ENCODE data around the gene STOML1.

The STOML1 gene

DNA sequence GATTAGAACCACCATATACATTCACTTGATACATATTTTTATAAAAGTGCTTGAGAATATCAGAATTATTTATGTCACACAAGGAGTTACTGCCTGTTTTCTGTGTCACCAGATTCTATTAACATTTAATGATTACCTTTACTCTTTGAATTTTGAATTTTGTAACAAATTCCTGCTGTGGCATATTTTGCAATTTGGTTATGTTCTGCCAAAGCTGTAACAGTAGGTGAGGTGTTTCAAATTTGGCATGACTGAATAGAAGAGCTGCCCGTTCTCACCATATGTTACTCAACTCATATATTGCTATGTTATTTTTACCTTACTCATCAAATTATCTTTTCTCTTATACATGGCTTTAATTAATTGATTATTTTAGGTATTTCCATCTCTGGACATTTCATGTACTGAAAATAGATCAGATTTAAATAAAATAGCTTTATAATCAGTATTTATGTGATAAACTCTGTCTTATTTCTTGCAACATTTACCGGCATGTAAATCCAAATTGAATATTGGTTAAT, 21.3 kb upstream of the STOML1 start:
- DNase-seq, result no peak

DNA sequence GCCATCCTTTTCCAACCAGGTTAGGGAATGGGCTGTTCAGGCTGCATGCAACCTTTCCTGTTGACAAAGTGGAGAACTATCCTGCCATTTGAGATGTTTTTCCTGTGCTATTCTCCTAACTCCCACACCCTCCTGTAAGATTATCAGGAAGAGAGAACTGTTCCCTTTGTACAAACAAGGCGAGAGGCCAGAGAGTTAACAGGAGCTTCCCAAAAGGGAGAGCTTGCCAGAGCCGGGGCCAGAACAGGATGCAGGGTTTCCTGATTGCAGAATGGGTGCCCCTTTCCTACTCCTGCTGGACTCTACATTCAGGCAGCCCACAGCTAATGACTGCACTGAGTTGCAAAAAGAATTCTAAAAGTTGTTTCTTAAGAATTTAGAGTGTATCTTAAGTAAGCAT, 19.5 kb upstream of the STOML1 start:
- no peak for DNase-seq

DNA sequence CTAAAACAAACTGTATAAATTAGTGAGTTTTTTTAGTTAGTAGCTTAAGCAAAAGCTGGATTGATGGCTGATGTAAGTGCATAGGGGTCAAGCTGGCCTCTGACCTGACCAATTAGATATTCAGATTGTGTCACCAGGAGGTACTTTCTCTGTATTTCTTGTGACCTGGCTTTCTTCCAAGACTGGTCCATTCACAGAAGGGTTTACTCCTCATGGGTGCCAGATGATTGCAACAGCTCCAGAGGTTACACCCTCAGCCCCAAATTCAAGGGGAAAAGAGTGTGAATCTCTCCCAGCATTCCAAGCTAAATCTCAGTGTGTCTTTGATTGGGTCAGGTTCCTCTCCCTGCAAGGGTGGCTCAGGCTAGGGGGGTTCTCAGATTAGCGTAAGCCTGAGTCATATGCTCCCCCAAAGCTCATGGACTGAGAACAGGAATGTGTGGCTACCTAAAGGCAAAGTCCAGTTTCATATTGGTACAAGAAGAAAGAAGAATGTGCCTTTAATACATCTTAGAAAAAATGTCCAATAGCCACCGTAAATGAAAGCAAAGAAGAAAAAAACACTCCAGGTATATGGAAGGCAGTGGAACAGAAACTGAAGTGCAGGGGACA, 18.9 kb upstream of the STOML1 start:
- DNase-seq, result no peak

GRCh38 chr15:74008901-74009300, 16.8 kb upstream of the STOML1 start:
- DNase-seq, result no peak

DNA sequence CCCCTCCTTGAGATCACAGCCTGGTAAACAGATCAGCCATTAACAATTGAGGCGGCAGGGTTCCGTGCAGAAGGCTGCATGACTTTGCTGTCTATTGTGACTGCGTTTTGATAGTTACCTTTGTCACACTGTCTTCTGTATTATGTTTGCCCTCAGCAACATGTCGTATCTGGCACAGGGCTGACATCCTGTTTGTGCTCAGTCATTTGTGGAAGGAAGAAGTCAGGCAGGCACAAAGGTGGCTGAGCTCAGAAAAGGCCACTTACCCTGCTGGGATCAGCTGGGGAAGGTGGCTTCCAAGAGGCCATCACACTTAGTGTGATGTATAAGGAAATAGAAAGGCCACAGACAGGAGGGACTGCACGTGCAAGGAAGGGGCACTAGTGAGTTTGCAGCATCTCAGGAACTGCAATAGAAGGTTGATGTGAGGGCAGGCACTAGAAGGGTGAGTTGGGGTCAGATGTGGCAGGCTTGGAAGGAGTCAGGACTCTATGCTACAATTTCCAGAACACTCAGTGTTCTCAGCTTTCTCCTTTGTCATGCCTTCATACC, 15.8 kb upstream of the STOML1 start:
- no peak for DNase-seq

- DNase-seq, result no peak
Observed at GRCh38 chr15:74006774-74007639, 14.9 kb upstream of the STOML1 start.

- DNase-seq, result no peak
Observed at GRCh38 chr15:73997986-73998385, 5.9 kb upstream of the STOML1 start.

DNA sequence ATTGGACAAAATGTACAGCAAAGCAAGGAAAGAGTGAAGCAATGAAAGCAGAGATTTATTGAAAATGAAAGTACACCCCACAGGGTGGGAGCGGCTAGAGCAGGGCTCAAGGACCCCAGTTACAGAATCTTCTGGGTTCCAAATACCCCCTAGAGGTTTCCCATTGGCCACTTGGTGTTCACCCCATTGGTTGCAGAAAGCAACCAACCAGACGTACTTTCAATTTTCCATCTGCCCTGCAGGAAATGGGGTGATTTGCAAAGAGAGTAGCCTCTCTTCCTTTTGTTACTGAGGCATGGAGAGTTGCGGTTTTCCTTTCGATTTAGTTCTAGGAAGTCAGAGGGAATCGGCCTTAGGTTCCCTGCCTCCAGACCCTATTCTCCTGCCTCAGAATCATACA, 4.8 kb upstream of the STOML1 start:
- DNase-seq, result no peak

GRCh38 chr15:73996267-73996666, 4.2 kb upstream of the STOML1 start:
- DNase-seq, result no peak

GRCh38 chr15:73994912-73995622, 3.0 kb upstream of the STOML1 start:
- no peak for DNase-seq

- peak; percentile 98 for DNase-seq
Observed at GRCh38 chr15:73994413-73994883, 2.4 kb upstream of the STOML1 start, which contains the start of gene PML. Gene PML, plus strand, starts transcription at chr15:73994716. Its CDS starts 97 bp downstream, at chr15:73994813.

DNA sequence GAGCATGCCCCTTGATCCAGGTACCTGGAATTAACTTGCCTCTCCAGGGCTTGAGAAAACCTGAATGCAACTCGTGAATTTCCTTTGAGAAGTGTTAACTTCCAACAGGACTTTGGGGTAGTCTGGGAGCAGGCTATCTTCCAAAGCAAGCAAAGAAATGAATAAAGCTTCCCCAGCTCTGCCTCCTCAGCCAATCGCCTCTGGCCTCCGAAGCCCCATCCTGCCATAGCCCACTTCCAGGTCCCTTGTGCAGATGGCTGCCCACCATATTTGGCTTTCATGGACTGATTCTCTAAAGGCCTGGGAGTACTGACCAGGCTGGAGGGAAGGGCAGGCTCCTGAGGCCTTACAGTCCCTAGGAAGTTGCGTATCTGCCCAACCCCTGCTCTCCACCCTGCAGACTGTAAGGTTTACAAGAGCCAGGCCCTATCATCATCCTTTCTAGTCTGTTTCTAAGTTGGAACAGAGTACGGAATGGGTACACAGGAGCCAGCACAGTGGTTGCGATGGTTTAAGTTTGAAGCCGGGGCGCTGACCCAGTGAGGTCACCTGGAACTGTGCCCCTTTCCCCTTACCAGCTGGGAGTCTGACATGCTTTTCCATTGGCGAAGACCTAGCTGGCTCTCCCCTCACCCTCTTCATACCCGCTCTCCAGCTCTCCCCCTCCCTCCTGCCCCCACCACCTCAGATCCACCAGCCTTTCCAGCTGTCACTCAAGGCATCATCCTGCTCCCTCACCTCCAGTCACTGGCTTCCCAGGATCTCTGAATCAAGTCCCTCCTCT, 1.3 kb upstream of the STOML1 start:
- no peak for DNase-seq

- no peak for DNase-seq
Observed at GRCh38 chr15:73992594-73992898, 451 bp upstream of the STOML1 start.

GRCh38 chr15:73991260-73991659, 835 bp downstream of the STOML1 start:
- DNase-seq, result peak; percentile 74

DNA sequence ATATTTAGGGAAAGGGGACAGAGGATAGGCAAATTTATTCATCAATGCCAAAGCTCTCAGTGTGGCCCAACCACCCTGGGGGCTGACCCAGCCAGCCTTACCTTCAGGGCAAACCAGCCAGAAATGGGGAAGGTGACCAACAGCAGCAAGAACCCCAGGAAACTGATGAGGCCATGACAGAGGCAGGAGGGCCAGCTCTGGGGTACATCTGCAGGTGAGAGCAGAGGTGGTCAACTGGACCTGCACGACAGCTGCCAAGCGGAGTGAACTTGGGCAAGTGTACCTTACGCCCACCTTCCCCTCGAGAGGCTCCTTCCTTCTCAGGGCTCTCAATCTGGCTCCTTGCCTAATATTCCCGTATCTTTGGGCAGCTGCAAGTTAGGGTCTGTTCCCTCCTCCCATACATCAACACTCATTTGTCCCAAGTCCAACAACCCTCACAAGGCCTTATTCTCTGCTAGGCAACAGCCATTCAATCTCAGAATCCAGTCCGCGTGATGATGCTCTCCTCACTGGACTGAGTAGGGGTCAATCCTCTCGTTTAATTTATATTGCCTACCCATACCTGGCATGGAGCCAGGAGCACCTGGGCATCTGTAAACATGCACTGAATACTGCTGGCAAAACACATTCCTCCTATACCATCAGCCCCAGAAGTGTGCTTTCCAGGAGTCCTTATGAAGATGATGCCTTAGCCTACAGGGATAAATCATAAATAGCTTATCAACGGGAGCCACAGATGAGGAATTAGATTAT, 1.7 kb downstream of the STOML1 start:
- DNase-seq, result no peak

DNA sequence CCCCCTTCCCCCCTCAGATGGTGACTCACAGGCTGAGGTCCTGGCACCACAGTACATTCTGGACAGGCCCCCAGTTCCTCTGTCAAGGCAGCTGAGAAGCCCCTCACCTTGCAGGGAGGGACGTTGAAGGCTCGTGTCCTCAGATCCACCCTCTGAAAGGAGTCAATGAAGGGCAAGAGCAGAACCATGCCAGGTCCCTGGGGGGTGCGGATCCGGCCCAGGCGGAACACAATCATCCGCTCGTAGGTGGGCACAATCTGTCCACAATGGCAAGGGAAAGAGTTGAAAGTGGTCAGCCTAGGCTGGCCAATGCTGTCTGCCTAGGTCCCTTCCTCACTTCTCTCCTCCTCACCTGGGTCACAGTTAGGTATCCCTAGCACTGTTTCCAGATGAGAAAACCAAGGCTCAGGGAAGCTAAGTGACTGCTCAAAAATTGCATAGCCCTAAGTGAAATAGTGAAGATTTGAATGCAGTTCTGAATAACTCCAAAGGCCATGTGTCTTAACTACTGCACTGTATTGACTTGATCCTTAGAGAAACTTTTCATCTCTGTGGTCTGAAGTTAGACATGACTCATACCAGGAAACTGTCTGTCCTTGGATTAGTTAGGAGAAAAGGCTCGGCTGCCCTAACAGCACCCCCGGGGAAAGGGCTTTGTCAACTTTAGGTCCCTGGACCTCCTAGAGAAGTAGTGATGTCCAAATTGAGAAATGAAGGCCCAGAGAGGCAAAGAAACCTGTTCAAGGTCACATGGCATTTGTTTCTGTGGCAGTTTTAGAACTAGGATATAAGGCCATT, 2.9 kb downstream of the STOML1 start:
- DNase-seq, result no peak

DNA sequence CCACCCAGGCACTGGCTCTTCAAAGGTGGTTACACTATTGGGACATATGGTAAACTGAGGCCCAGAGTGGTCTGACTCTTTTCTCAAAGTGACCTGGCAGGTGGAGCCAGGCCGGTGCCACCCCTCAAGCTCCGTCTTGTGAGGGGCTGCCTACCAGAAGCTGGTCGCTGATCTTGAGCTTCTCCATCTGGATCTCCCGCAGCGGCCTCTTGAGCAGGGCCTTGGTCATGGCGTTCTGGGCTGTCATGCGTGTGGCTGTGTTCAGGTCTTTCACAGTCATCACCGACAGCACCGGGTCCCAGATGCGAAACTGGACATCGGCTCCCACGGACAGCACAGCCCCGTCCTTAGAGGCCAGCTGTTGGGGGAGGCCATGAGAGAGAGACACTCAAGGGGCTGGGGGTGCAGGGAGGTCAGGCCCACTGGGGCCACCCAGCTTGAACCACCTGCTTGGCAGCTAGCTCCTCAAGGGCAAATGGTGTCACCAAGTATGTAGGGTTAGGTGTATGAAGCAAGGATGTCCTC, 3.6 kb downstream of the STOML1 start:
- DNase-seq, result no peak

GRCh38 chr15:73987681-73988444, 4.2 kb downstream of the STOML1 start:
- no peak for DNase-seq

GRCh38 chr15:73987250-73987649, 4.8 kb downstream of the STOML1 start:
- DNase-seq, result no peak

DNA sequence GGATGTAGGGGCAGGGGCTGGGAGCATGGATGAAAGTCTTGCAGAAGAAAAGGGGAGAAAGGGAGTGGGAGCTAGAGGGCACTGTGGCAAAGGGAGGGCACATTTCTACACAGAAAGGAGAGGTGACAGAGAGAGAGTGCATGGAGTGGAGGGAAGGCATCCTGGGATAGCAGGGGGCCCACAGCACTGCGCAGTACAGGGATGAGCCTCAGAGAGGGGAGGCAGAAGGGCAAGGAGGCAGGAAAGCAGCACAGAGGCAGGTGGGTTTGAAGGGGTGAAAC, 5.4 kb downstream of the STOML1 start:
- DNase-seq, result no peak

Data from femur (tissue), 1 donor.